ENCODE results near the gene POLR1G. TPM values are rescaled to one million over a fixed set of nuclear protein-coding genes. Genes with fewer than 3 reads are reported as not detected.

The POLR1G gene
- total and polyA plus RNA-seq, 2 experiments from 2014 or later, result 2.5 to 3.3 TPM

DNA sequence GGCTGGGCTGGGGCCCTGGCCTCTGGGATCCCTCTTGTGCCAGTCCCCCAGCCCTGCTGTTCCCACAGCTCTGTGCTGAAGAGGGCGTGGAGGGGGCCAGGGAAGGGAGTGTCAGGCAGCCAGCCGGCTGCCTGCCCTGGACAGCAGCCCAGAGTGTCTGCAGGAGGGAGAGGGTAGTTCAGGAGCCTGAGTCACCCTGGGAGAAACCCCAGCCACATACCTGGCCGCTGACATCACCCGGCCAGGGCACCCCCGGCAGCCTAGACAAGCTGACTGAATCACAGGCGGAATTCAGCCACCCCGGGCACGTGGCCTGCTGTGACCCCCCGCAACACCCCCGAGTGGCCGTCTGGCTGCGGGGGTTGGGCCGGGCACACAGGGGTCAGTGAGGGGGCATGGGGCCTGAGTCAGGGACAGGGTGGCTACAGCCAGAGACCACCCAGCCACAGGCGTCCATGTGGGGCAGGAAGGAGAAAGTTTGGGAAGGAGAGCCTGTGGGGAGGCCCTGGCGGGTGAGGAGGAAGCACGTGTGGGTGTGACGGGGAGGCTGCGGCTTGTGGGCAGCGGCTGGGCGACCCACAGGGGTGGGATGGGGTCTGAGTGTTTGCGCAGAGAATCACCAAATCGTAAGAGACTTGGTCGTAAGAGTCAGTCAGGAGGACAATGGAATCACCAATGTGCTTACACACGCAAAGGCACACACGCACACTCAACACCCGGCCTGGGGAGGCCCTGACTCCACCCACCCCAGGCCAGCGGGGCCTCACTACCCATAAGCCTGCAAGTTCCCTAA, 49.5 kb downstream of the POLR1G start:
- DNase-seq (ENCODE audit: low spot score), result peak; percentile 98
- TF ChIP-seq, protein P1, sequence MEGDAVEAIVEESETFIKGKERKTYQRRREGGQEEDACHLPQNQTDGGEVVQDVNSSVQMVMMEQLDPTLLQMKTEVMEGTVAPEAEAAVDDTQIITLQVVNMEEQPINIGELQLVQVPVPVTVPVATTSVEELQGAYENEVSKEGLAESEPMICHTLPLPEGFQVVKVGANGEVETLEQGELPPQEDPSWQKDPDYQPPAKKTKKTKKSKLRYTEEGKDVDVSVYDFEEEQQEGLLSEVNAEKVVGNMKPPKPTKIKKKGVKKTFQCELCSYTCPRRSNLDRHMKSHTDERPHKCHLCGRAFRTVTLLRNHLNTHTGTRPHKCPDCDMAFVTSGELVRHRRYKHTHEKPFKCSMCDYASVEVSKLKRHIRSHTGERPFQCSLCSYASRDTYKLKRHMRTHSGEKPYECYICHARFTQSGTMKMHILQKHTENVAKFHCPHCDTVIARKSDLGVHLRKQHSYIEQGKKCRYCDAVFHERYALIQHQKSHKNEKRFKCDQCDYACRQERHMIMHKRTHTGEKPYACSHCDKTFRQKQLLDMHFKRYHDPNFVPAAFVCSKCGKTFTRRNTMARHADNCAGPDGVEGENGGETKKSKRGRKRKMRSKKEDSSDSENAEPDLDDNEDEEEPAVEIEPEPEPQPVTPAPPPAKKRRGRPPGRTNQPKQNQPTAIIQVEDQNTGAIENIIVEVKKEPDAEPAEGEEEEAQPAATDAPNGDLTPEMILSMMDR (IDR thresholded peaks at IDR 0.05; ENCODE audit: poor library complexity), result no peak
- TF ChIP-seq EZH2 (IDR thresholded peaks at IDR 0.05; ENCODE audit: borderline replicate concordance), result no peak
- TF ChIP-seq EZH2phosphoT487 (IDR thresholded peaks at IDR 0.05; ENCODE audit: low read depth, severe bottlenecking, unreplicated experiment), result no peak
- no peaks in the 10 kb centered on the region for H3K27me3 ChIP-seq
- H3K9me2 ChIP-seq (replicated peaks; ENCODE audit: insufficient read depth), result no peaks in the 10 kb centered on the region
- no peaks in the 10 kb centered on the region for H4K20me1 ChIP-seq (ENCODE audit: insufficient read depth, poor library complexity, severe bottlenecking)
- H3K4me3 ChIP-seq, result no peak overlapping the region
- H3K36me3 ChIP-seq (replicated peaks; ENCODE audit: insufficient read depth, low read depth), result no peaks in the 10 kb centered on the region
- no peaks in the 10 kb centered on the region for H3K79me2 ChIP-seq
- H3K4me1 ChIP-seq (ENCODE audit: insufficient read depth), result peaks cover 20% of the 10 kb centered on the region
- H3K27ac ChIP-seq, result peak overlapping the region; percentile 99
- H3K9me3 ChIP-seq (ENCODE audit: low read depth), result no peaks in the 10 kb centered on the region
- peak overlapping the region; percentile 71 for H3K4me2 ChIP-seq
- no peak overlapping the region for H2AFZ ChIP-seq
- 12% methylated on average over 20 of the region's 27 CpGs for WGBS (ENCODE audit: low lambda C conversion rate, missing lambda C conversion rate)

DNA sequence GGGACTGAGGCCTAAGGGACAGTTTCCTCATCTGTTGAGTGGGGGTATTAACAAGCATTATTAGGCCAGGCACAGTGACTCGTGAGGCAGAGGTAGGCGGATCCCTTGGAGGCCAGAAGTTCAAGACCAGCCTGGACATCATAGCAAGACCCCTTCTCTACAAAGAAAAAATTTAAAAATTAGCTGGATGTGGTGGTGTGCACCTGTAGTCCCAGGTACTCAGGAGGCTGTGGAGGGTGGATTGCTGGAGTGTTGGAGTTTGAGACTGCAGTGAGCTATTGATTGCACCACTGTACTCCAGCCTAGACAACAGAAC, 50.0 kb downstream of the POLR1G start:
- Histone ChIP-seq H3K9me3 (ENCODE audit: low read depth) (no peaks in the 10 kb centered on the region), H3K9me2 (replicated peaks; ENCODE audit: insufficient read depth) (no peaks in the 10 kb centered on the region), H3K27me3 (no peaks in the 10 kb centered on the region), H3K36me3 (replicated peaks; ENCODE audit: insufficient read depth, low read depth) (no peaks in the 10 kb centered on the region), H3K27ac (peak overlapping the region; percentile 99), H3K79me2 (no peaks in the 10 kb centered on the region), H4K20me1 (ENCODE audit: insufficient read depth, poor library complexity, severe bottlenecking) (no peaks in the 10 kb centered on the region), H3K4me3 (no peak overlapping the region), H3K4me1 (ENCODE audit: insufficient read depth) (peaks cover 20% of the 10 kb centered on the region), H3K4me2 (peak overlapping the region; percentile 71), H2AFZ (no peak overlapping the region)
- DNase-seq (ENCODE audit: low spot score), result no peak
- 76% methylated on average over 2 of the region's 2 CpGs for WGBS (ENCODE audit: low lambda C conversion rate, missing lambda C conversion rate)
- TF ChIP-seq, protein P1 (IDR thresholded peaks at IDR 0.05; ENCODE audit: poor library complexity), result no peak
- TF ChIP-seq EZH2phosphoT487 (IDR thresholded peaks at IDR 0.05; ENCODE audit: low read depth, severe bottlenecking, unreplicated experiment) (no peak), EZH2 (IDR thresholded peaks at IDR 0.05; ENCODE audit: borderline replicate concordance) (no peak)

DNA sequence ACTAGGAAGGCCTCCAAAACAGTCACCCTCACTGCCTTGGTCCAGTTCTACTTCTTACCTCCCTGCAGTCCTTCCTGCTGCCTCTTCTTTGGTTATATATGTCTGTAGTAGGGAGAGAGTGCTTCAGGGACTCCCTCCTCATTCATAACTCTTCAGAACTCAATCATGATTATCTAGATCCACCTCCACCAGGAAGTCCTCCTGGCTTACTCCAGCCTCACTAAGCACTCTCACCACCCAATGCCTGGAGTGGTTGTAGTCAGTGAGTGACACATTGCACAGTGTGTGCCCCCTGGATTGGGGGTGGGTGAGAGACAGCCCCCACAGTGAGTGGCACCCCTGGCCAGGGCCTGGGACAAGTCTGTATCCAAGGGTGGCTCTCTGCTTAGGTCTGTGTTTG, 51.3 kb downstream of the POLR1G start:
- Histone ChIP-seq H3K4me2 (no peak overlapping the region), H4K20me1 (ENCODE audit: insufficient read depth, poor library complexity, severe bottlenecking) (no peaks in the 10 kb centered on the region), H2AFZ (no peak overlapping the region), H3K4me3 (no peak overlapping the region), H3K27me3 (no peaks in the 10 kb centered on the region), H3K9me3 (ENCODE audit: low read depth) (no peaks in the 10 kb centered on the region), H3K36me3 (replicated peaks; ENCODE audit: insufficient read depth, low read depth) (no peaks in the 10 kb centered on the region), H3K9me2 (replicated peaks; ENCODE audit: insufficient read depth) (no peaks in the 10 kb centered on the region), H3K27ac (no peak overlapping the region), H3K79me2 (no peaks in the 10 kb centered on the region), H3K4me1 (ENCODE audit: insufficient read depth) (peaks cover 20% of the 10 kb centered on the region)
- TF ChIP-seq EZH2phosphoT487 (IDR thresholded peaks at IDR 0.05; ENCODE audit: low read depth, severe bottlenecking, unreplicated experiment), result no peak
- TF ChIP-seq, protein P1 (IDR thresholded peaks at IDR 0.05; ENCODE audit: poor library complexity), result no peak
- TF ChIP-seq EZH2 (IDR thresholded peaks at IDR 0.05; ENCODE audit: borderline replicate concordance), result no peak
- DNase-seq (ENCODE audit: low spot score), result no peak

Small RNAs within 50 kb of the gene (microRNA-seq; reads per million reads assigned to microRNA genes)
- not detected for gene MIR6088

Small RNAs within 50 kb of the gene (small RNA-seq; reads per million reads assigned to genes)
- gene MIR6088, result not detected

Other genes with a start within 250 kb of the POLR1G start
- 0.08 and 0.27 TPM in 2 replicates for gene NKPD1, start 245.7 kb upstream of the POLR1G start, total RNA-seq
- 0.50 and 0.60 TPM in 2 replicates for gene NKPD1, start 245.7 kb upstream of the POLR1G start, polyA plus RNA-seq
- 24.6 and 25.7 TPM in 2 replicates for gene TRAPPC6A, start 228.4 kb upstream of the POLR1G start, total RNA-seq
- 60.1 and 75.8 TPM in 2 replicates for gene TRAPPC6A, start 228.4 kb upstream of the POLR1G start, polyA plus RNA-seq
- 8.4 and 12.5 TPM in 2 replicates for gene BLOC1S3, start 227.9 kb upstream of the POLR1G start, total RNA-seq
- 15.6 and 17.1 TPM in 2 replicates for gene BLOC1S3, start 227.9 kb upstream of the POLR1G start, polyA plus RNA-seq
- gene EXOC3L2, start 161.2 kb upstream of the POLR1G start, total RNA-seq, result 0.08 and 1.3 TPM in 2 replicates
- gene EXOC3L2, start 161.2 kb upstream of the POLR1G start, polyA plus RNA-seq, result 0.13 TPM in 1 of 2 replicates, not detected in the other
- gene MARK4, start 155.4 kb upstream of the POLR1G start, total RNA-seq, result 9.5 and 23.0 TPM in 2 replicates
- 13.5 and 14.8 TPM in 2 replicates for gene MARK4, start 155.4 kb upstream of the POLR1G start, polyA plus RNA-seq
- 0.40 and 1.3 TPM in 2 replicates for gene CKM, start 83.8 kb upstream of the POLR1G start, total RNA-seq
- 0.39 and 1.0 TPM in 2 replicates for gene CKM, start 83.8 kb upstream of the POLR1G start, polyA plus RNA-seq
- 3.3 and 5.5 TPM in 2 replicates for gene KLC3, start 65.9 kb upstream of the POLR1G start, total RNA-seq
- 2.7 and 7.6 TPM in 2 replicates for gene KLC3, start 65.9 kb upstream of the POLR1G start, polyA plus RNA-seq
- 10.1 and 13.9 TPM in 2 replicates for gene ERCC2, start 36.1 kb upstream of the POLR1G start, total RNA-seq
- 7.1 and 7.3 TPM in 2 replicates for gene ERCC2, start 36.1 kb upstream of the POLR1G start, polyA plus RNA-seq
- gene PPP1R13L, start 1.6 kb upstream of the POLR1G start, total RNA-seq, result 7.9 and 8.7 TPM in 2 replicates
- gene PPP1R13L, start 1.6 kb upstream of the POLR1G start, polyA plus RNA-seq, result 14.8 and 22.9 TPM in 2 replicates
- 42.5 and 51.0 TPM in 2 replicates for gene ERCC1, start 17.3 kb downstream of the POLR1G start, total RNA-seq
- gene ERCC1, start 17.3 kb downstream of the POLR1G start, polyA plus RNA-seq, result 66.7 and 72.8 TPM in 2 replicates
- 37.9 and 73.1 TPM in 2 replicates for gene FOSB, start 61.4 kb downstream of the POLR1G start, total RNA-seq
- gene FOSB, start 61.4 kb downstream of the POLR1G start, polyA plus RNA-seq, result 114 and 168 TPM in 2 replicates
- 3.4 and 7.8 TPM in 2 replicates for gene RTN2, start 90.4 kb downstream of the POLR1G start, total RNA-seq
- 12.2 and 14.8 TPM in 2 replicates for gene RTN2, start 90.4 kb downstream of the POLR1G start, polyA plus RNA-seq
- gene PPM1N, start 91.8 kb downstream of the POLR1G start, total RNA-seq, result 0.40 and 1.9 TPM in 2 replicates
- 0.59 and 1.4 TPM in 2 replicates for gene PPM1N, start 91.8 kb downstream of the POLR1G start, polyA plus RNA-seq
- gene VASP, start 100.8 kb downstream of the POLR1G start, total RNA-seq, result 57.3 and 68.9 TPM in 2 replicates
- gene VASP, start 100.8 kb downstream of the POLR1G start, polyA plus RNA-seq, result 86.0 and 92.6 TPM in 2 replicates
- 11.2 and 15.1 TPM in 2 replicates for gene OPA3, start 178.2 kb downstream of the POLR1G start, total RNA-seq
- 15.0 and 15.2 TPM in 2 replicates for gene OPA3, start 178.2 kb downstream of the POLR1G start, polyA plus RNA-seq
- not detected in 2 replicates for gene GPR4, start 195.6 kb downstream of the POLR1G start, total RNA-seq
- gene GPR4, start 195.6 kb downstream of the POLR1G start, polyA plus RNA-seq, result 0.10 TPM in 1 of 2 replicates, not detected in the other
- gene EML2, start 232.8 kb downstream of the POLR1G start, total RNA-seq, result 9.1 and 13.9 TPM in 2 replicates
- gene EML2, start 232.8 kb downstream of the POLR1G start, polyA plus RNA-seq, result 17.0 and 20.6 TPM in 2 replicates